Measurements from ENCODE around the gene CYP46A1. TPM values are rescaled to one million over a fixed set of nuclear protein-coding genes. Genes with fewer than 3 reads are reported as not detected.
"Not testable (repeated sequence)": the region's sequence is repeated elsewhere in the genome, so short reads cannot be mapped to it uniquely, and the experiment has no call there.

CYP46A1 gene
- total RNA-seq, 1 experiment from 2014 or later = 0.02 TPM

DNA sequence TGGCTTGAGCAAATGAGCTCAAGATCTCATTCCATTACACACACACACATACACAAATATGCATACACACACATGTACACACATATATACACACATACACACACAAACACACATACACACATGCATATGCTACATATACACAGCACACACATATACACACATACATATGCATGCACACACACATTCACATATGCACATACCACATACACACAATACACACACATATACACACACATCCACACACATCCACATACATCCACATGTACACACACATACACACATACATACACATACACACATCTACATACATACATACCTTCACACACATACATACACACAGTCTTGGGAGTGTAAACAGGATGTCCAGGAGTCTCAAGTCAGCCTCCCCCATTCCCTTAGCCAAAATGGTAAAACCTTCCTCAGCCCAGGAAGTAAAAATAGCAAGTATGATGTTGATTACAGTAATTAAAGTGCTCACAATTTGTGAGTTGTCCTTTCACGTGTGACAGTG lies 26.4 kb upstream of the CYP46A1 start:
- DNase-seq (ENCODE audit: low read depth) = no peak

DNA sequence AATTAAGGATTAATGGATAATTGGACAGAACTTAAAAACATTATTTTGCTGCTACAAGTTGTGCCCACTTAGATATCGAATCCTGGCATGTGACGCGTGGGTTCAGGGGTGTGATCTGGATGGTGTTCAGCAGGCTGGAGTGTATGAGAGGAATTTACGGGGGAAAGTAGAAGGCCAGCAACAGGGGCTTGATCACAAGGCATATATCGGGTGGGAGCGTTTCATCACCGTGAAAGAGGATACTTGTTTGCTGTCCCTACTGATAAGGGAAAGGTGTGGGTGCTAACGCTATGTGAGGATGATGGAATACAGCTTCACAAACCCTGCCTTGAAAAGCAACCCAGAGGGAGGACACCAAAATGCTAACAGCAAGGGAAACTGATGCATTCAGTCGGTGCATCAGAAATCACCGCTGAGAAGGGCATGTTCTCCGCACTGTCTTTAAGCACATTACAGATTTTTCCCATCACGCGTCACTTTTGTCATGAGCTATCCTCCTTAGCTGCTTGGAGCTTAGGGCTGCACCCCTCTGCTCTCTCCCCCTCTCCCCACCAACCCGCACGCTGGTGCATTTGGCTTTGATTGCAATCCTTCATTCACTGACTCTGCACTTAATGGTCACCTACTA lies 25.8 kb upstream of the CYP46A1 start:
- DNase-seq (ENCODE audit: low read depth) = no peak

DNA sequence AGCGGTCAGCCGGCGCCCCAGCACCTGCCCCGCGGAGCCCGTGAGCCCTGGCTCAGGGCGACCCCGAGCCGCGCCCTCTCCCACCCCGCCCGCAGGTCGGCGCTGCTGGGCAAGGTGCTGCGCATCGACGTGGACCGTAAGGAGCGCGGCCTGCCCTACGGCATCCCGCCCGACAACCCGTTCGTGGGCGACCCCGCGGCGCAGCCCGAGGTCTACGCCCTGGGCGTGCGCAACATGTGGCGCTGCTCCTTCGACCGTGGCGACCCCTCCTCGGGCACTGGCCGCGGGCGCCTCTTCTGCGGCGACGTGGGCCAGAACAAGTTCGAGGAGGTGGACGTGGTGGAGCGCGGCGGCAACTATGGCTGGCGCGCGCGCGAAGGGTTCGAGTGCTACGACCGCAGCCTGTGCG lies 24.8 kb upstream of the CYP46A1 start:
- no peak for DNase-seq (ENCODE audit: low read depth)

DNA sequence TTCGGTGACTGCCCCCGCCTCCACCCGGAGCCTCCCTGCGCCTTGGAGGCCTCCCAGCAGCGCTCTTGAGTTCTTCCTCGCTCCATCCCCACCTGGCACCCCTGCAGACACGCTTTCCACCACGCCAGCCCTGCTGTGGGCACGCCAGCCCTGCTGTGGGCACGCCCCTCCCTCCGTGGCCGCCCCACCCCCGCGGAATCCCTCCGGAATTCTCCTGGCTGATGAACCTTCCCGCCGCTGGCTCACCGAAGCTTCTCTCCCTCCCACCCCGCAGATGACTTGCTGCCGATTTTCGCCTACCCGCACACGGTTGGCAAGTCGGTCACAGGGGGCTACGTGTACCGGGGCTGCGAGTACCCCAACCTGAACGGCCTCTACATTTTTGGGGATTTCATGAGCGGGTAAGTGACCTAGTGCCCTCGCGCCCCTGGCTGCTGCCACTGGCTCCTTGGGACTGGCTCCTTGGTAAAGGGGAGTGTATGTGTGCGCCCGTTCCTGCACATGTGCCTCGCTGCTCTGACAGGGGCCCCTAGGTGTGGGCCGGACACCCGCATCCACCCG lies 24.0 kb upstream of the CYP46A1 start:
- no peak for DNase-seq (ENCODE audit: low read depth)

DNA sequence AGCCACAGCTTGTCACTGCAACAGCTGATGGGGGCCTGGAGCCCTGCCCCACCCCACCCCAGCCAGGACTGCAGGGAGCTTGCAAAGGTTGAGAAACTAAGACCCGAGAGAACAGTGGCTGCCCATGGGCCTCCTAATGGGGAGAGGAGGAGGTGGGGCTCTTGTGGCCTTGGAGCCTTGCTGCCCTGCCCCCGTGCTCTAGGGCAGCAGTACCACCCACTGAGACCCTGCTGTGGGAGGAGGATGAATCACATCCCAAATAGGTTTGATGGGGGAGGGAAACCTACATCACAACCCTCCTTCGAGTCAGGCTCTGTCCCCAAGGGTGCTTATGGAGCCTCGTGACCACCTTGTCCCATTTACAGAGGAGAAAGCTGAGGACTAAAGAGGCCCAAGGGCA lies 23.3 kb upstream of the CYP46A1 start:
- DNase-seq (ENCODE audit: low read depth) = no peak

DNA sequence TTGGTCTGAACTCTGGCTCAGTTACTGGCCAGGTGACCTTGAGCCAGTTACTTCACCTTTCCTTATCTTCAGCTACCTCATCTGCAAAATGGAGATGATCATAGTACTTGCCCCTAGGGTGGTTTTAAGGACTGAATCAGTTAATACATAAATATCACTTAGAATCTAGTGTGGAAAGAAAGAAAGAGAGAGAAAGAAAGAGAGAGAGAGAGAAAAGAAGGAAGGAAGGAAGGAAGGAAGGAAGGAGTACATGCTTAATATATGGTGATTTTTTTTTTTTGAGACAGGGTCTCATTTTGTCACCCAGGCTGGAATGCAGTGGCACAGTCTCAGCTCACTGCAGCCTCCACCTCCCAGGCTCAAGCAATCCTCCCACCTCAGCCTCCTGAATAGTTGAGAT lies 22.9 kb upstream of the CYP46A1 start:
- not testable (repeated sequence) for DNase-seq (ENCODE audit: low read depth)

DNA sequence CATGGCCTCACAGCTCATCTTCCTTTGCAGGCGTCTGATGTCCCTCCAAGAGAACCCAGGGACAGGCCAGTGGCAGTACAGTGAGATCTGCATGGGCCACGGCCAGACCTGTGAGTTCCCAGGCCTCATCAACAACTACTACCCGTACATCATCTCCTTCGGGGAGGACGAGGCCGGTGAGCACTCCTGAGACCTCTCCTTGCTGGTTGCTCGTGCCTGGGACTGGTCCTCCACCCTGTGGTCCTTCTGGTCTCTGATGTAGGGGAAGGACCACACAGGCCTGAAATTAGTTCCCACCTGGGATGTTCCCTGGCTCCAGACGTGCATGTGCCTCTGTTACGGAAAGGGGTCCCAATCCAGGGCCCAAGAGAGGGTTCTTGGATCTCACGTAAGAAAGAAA lies 21.3 kb upstream of the CYP46A1 start:
- no peak for DNase-seq (ENCODE audit: low read depth)

DNA sequence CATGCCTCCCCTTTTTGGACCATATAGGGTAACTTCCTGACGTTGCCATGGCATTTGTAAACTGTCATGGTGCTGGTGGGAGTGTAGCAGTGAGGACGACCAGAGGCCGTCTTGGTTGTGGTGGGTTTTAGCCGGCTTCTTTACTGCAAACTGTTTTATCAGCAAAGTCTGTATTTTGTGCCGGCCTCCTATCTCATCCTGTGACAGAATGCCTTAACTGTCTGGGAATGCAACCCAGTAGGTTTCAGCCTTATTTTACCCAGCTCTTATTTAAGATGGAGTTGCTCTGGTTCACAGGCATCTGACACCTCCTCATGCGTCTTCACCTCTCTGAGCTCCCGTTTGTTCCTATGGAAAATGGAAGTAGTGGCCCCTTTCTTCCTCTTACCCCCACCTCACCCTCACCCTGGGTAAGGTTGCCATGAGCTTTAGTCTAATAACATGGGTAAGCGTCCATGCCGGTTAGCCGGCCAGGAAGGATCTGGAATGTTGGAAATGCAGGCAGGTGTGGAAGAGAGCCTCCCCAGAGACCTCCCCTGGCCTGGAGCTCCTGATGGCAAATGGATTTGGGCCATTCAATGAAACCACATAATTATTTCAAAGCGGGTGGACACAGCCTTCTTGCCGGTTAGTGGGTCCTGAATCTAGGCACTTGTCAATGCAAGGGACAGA lies 20.6 kb upstream of the CYP46A1 start:
- no peak for DNase-seq (ENCODE audit: low read depth)

DNA sequence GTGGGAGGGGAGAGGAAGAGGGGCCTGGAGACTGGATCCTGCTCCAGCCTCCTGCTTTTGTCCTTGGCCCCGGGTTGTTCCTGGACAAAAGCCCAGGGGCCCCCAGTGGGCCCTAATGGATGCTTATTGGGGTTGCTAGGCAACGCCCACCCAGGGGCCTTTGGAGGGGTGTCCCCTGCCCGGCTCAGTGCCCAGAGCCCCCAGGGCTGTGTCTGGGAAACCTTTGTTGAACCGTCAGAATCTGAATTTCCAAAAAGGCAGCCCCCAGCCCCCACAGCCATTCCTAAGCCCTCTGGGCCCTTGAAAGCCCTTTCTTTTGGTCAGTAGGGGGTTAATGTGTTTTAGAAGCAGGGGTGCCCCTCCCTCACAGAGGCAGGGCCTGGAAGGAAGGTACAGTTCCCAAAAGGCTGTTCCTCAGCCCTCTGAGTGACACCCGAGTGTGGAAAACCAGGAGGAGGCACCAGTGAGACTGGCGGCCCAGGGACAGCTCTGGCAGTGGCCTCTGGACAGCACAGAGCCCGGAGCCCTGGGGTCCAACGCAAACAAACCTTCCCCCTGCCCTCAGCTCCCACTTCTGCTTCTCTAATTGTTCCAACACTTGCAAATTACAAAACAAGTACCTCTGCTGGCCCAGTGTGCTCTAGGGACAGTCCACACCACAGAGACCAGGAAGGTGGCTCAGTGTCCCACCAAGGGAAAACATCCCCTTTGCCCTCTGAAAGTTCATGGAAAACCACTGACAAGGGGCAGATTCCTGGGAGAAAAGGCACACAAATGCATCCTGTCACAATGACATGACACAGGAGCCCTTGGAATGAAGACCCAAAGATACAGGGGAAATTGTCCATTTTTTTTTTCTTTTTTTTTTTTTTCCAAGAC lies 19.8 kb upstream of the CYP46A1 start:
- DNase-seq (ENCODE audit: low read depth) = no peak

DNA sequence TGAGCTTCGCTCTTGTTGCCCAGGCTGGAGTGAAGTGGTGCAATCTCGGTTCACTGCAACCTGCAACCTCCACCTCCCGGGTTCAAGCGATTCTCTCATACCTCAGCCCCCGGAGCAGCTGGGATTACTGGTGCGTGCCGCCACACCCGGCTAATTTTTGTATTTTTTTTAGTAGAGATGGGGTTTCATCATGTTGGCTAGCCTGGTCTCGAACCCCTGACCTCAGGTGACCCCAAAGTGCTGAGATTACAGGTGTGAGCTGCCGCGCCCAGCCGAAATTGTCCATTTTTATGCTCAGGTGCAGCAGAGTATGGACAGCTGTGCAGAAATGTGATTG lies 19.2 kb upstream of the CYP46A1 start:
- no peak for DNase-seq (ENCODE audit: low read depth)

DNA sequence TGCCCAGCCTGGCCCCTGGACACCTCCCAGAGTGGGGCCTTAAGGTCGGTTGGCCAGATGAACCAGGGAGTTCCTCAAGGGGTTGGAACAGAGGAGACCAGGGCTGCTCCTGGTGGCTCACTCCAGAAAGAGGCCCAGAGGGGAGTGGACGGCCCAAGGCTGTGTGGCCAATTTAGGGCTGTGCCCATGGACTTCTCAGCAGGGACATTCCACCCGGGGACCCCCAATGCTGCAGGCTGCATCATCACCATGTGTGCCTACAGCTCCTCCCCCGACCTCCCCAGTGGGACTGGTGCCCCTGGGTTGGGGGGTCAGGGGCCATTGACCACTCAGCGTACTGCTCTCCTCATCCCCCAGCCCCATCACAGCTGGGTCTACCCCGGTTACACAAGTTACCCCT lies 17.6 kb upstream of the CYP46A1 start:
- no peak for DNase-seq (ENCODE audit: low read depth)

DNA sequence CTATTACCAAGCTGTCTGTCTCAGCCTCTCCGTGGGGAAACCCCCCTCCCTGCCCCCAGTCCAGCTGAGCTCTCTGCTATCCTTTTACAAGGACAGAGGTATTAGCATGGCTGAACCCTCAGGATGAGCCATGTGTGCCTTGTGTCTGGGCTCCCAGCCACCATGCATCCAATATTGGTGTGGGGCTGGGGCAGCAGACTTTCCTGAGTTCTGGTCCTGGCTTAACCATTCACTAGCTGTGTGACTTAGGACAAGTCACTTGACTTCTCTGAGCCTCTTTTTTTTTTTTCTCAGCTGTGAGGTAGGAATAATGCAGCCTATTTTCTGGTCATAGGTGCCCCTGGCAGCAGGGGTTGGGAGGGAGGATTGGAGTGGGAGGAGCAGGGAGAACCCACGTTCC lies 17.1 kb upstream of the CYP46A1 start:
- no peak for DNase-seq (ENCODE audit: low read depth)

DNA sequence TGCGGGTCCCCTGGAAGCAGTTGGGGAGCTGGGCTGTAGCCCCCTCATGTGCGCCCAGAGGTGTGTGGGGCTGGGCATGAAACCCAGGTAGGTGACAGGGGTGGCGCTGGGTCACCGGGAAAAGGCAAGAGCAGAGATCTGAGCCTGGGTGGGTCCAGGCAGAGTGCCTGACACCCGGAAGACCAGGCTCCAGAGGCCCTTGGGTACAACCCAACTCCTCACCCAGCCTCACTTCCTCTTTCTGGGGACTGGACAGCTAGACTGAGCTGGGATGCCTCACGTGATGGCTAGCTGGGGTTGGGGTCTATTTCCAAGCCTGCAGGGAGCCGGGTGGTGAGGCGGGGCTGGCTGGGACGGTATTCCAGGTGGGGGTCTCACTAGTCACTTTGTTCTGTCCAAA lies 16.3 kb upstream of the CYP46A1 start:
- DNase-seq (ENCODE audit: low read depth) = no peak

DNA sequence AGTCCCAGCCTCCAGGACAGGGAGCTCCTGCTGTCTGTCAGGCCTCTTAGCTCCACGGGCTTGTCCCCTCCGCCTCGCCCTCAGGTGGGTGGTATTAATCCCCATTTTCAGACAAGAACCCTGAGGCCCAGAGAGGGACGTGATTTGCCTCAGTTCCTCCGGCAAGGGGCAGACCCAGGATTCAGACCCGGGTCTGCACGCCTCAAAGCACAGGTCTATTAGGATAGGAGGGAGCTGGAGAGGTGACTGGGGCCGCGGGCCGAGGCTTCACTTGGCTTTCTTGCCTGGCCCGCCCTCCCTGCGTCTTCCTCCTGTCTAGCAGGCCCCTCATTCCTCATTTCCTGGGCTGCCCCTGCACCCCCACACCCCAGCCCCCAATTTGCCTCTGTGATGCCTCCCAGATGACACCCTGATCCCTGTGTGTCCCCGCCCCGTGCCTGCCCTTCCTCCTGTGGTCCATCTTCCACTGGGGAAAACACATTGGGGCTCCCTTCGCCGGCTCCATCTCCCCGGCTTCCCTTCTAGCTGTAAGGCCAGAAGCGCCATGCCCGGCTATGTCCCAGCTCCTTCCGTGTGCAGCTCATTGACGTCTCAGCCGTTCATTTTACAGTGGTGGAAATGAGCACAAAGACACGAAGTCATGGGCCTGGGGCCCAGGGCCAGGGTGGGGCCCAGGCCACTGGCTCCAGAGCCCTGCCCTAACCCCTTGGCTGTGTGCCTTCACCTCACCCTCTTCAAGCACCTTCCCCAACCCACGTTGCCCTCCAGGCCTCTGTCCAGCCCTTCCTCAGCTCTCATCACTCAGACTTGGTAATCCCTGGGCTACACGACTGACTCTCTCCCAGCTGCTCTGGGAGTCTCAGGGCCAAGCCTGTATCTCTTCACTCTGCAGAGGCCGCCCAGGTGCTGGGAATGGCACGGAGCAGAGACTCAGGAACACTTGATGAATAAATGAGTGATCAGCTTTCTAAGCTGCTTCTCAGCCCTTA lies 15.5 kb upstream of the CYP46A1 start:
- DNase-seq (ENCODE audit: low read depth) = no peak

DNA sequence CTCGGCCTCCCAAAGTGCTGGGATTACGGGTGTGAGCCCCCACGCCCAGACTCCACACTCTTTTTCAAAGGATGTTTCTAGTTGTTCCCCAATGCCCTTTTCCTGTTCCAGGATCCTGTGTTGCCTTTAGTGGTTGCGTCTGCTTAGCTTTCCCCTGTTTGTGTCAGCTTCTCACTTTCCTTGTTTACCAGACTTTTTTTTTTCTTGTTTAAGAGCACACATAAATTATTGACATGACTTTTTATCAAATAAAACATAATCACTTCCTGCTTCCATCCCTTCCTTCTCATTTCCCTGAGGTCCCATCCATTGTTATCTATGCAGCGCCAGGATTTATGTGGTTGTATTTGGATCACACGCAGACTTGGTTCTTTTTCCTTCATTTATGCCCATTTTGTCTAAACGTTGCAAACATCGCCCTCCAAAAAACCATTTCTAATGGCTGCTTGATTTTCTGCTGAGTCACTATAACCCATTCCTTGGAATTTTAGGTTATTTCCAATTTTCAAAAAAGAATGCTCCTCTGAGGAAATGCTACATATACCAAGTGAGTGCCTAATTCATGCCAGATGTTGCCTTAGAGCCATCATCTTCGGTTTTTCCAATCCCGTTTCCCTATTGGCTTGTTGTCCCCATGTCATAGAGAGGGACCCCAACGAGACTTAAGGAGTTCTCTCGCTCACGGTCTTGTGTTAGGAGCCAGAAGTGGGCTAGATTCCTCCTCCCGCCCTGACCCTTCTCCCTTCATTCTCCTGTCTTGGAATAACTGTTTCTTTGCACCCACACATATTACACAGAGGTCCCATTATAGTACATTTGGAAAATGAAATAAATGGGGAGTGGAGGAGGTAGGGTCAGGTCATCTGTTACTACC lies 13.5 kb upstream of the CYP46A1 start:
- DNase-seq (ENCODE audit: low read depth) = no peak

DNA sequence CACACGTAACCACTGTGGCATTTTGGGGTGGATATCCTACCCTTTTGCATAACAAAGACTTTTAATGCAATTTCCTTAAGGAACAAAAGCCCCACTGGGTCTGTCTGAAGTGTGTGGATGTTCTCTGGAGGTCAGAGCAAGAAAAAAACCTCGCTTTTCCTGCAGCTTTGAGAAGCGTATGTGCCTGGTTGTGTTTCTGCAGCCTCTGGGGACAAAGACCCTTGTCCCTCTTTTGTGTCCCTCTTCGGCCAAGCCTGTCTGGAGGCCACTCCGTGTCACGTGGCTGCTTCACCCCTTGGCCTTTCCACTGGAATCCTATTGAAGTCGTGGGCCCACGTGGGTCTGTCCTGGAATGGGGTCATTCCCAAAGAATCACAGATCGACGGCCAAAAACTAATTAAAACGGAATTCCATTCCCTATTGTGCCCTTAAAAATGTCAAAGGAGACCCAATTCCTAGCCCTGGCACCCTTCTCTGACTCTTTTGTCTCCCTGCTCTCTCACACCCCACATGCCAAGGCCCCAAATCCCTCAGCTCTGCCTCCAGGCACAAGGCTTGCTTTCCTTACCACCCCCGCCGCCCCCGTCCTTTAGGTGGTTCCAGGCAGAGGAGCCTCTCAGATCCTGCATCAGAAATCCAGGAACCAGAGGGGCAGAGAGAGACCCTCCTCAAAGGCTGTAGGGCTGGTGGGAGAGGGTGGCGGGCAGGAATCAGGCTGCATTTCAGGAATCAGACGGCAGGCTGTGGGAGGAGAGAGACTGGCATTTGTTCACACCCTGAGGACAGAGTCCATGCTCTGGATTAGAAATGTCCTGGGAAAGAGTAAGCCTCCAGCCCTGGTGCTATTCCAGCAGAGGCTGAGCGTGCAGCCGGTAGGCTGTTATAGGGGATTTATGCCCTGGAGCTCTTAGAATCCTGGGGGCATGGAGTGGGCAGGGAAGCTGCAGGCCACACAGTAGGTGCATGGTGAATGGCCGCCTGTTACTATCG lies 12.6 kb upstream of the CYP46A1 start:
- DNase-seq (ENCODE audit: low read depth) = no peak

DNA sequence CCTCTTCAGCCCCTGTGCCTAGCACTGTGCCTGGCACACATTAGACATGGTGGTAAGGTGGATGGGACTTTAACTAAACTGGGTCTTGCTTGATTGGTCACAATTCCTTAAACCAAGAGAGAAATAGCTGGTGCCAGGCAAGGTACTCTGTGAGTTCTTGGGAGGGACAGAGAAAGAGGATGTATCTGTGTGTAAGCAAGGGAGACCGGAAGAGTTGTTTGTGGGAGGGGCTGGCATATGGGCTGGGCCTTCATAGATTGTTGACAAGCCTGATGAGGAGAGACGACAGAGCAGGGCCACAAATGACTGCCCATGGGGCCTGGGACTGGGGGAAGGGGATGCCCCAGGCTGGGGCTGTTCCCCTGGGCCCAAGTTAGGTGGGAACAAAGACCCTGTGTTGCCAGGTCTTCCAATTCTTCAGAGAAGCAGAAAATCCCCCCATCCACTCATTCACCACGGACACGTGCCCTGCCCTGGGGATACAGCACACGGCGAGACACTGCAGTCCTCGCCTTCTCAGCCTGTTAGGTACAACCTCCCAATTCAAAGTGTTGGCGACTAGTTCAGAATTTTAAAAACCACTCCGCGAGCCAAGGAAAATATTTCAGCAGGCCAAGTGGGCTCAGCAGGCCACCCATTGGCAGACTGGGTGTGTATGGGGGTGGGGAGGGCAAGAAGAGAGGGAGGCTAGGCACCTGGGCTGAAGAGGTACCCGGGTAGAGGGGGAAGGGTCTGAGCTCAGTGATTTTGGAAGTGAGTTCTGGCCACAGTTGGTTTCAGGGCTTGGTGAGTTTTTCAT lies 11.4 kb upstream of the CYP46A1 start:
- DNase-seq (ENCODE audit: low read depth) = no peak
